HG02840 (cell line): Measurements from ENCODE around the gene PNISR.
"Not testable (repeated sequence)": the region's sequence is repeated elsewhere in the genome, so short reads cannot be mapped to it uniquely, and the experiment has no call there.

Experiments
- ATAC-seq: cut with Tn5 transposase; IDR thresholded peaks from one replicate; pipeline ENCODE4 v1.9.1; 2021; ENCODE audit warnings: mild to moderate bottlenecking, moderate library complexity, moderate number of reproducible peaks; ENCODE audit not compliant: unreplicated experiment, low FRiP score

The PNISR gene

DNA sequence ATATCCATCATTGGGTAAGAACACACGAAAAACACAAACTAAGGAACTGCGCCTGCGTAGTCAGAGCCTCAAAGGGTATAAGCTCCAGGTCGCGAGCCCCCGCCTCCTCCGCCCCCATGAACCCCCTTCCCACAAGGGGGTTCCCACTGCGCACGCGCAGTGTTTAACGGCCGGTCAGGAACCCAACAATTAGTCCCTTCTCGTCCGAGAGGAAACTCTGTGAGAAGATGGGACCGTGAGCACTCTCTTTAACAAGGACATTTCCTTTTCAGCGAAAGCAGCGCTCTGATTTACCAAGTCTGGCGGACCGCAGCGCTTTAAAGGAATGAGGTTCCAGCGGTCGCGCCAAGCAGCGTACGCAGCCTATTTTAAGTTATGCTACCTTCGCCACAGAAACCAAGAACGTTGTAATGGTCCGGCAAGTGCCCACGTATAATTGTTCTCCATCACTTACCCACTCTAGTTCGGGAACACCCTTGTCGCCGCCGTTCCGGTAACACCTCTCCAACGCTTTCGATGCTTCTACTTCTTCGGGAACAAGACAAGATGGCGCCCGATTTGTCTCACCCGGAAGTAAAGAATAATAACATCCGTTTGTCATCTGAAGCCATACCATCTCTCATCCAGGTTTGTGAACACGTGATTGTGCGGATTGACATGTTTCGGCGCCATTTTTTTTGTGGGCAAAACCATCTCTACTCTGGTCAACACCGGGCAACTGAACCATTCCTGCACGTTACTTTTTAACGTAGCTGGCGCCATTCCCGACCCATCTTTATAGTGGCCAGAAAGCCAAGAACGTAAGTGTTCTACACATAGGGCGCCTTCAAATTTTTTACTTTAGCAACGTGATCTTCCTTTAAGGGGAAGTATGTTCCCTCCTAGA lies at the start of gene PNISR:
TSS of gene PNISR (minus strand) at position 548 of the 886 bp plus-strand sequence. CDS start 10,649 bp downstream, outside the sequence.
- ATAC-seq = peak; percentile 88

- no peak for ATAC-seq
Observed at GRCh38 chr6:99473730-99474129, 48.6 kb upstream of the PNISR start.

GRCh38 chr6:99471638-99472037 lies 46.5 kb upstream of the PNISR start:
- no peak for ATAC-seq

DNA sequence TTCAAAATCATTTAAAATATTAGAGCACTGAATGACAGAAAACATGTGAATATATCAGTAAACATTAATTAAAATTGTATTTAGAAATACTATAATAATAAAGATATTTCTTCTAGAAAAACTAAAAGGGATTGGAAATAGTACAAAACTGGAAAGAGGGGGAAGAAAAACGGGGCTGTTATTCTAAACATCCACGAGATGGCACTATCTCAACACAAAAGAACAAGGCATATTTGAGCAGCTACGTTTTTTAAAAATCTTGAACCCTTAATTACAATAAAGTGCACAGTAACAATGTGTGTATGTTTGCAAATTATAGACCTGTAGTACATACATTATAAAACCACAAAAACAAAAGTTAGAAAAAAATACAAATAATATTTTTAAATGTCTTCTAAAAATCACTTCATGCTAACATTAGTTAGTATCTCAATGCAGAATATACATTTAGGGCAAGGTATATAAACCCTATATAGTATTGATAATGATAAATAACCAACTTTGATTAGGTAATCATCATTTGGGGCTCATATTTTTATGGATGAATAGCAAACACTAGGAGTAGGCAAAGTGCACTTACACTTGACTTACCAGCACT lies 42.5 kb upstream of the PNISR start:
- ATAC-seq = no peak

GRCh38 chr6:99459133-99459532 lies 34.0 kb upstream of the PNISR start:
- ATAC-seq = not testable (repeated sequence)

DNA sequence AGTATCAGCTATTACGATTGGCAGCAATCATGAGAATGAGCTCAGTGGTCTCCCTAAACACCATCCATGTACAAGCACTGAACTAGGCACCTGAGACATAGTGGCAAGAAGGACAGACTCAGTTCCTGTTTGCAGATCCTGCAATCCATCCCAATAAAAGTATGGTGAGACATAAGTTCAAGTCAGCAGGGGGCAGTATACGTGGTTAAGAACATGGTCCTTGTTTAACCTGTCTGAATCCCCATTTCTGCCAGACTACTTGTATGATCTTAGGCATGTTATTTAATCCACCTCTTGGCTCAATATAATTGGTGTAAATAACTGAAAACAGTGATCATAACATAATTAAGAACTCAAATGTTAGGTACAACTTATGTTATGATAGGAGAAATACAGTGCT lies 33.2 kb upstream of the PNISR start:
- ATAC-seq = no peak

GRCh38 chr6:99446076-99446475 lies 21.0 kb upstream of the PNISR start:
- no peak for ATAC-seq

GRCh38 chr6:99434702-99435530 lies 9.8 kb upstream of the PNISR start:
- no peak for ATAC-seq

- no peak for ATAC-seq
Observed at GRCh38 chr6:99432877-99433276, 7.8 kb upstream of the PNISR start.

DNA sequence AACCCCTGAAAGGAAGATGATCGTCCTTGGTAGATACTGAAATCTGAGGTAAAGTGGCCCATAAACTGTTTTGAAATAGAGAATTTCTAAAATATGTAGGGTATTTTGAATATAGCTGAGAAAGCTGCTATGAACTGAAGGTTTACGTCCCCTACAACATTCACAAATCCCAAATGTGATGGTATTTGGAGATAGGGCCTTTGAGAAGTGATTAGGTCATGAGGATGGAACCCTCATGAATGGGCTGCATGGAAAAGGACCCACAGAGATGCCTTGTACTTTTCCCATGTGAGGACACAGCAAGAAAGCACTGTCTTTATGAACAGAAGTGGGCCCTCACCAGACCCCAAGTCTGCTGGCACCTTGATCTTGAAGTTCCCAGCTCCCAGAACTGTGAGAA lies 6.8 kb upstream of the PNISR start:
- no peak for ATAC-seq

GRCh38 chr6:99427988-99428387 lies 2.9 kb upstream of the PNISR start:
- no peak for ATAC-seq

- ATAC-seq = no peak
Observed at GRCh38 chr6:99426451-99426757, 1.3 kb upstream of the PNISR start.

DNA sequence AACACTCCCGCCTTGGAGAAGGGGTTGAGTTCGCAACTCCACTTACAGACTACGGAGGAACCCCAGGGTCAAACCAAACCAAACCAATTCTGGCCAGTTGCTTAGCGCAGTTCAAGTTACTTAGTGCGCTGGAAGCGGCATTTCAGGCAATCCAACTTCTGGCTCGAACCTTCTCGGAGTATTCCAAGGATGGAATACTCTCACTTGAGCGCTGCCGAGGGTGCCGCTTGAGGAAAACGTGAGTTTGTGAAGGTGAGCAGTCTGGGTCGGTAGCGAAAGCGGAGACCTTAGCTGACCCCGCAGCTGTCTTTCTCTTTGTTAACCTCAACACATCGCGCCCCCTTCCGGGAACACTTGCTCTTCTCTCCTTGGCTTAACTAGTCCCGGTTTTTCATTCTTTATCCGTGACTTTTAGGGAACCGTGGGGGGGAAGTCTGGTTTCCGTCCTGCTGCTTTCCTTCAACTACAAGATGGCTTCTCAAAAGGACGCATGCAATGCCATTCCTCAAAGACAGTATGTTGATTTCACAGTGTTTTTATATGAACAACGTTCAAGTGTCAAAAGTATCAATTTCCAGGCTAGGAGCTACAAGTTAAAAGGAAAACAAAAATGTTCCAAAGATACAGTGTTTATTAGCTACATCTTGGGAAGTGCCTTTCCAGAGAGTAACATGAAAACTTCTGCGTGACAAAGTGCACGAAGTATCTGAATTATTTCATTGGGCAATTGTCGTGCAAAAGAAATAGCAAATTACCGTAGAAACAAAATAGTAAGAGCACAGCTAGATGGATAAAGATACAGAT lies 741 bp upstream of the PNISR start:
- peak; percentile 51 for ATAC-seq

- ATAC-seq = no peak
Observed at GRCh38 chr6:99424022-99424421, 1.1 kb downstream of the PNISR start.

- ATAC-seq = no peak
Observed at GRCh38 chr6:99422912-99423311, 2.2 kb downstream of the PNISR start.

DNA sequence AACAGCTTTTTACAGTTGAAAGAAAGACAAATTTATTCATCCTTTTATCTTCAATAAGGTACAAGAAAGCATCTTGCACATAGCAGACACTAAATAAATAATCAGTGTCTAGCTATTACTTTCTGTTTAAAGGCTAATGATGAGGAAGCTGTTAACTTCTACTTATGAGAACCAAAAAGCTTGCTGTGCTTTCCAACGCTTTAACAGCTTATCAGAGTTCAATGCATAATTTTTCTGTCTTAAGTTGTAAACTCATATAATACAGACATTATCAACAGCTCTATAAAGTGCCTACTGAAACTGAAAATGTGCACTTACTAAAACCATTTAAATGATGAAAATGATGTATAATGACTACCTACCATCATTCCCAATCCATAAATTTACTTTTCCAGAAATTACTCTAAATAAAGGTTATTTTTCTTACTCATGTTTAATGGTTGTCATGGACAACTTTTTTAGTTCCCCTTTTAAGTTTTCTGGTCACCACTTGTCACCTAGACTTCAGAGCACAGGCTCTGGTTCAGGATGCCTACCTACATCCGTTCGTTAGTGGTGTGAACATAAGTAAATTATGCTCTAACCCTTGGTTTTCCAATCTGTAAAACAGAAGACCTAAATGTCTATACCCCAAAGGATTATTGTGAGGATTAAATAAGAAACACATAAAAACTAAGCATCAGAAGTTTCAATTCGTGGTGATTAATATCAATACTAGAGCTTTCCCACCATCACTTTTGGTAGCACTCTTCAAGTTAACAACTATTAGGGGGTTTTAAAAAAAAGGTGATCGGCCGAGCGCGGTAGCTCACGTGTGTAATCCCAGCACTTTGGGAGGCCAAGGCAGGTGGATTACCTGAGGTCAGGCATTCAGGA lies 8.0 kb downstream of the PNISR start:
- ATAC-seq = peak; percentile 76

DNA sequence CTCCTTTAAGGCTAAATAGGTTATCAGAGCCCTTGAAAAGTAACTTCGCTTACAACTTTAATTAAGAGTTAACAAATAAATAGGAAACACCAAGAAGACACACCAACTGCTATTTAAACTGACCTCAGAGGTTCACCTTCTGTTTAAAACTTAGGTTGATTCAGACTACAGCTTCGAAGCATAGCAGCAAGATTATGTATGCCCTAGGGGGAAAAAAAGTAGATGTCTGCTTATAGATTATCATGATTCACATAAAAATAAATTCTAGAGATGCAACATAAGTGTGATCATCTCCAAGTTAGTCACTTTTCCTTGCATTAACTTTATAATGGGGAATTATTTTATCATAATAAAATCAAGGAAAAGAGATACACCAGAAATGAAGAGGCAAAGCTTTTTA lies 8.9 kb downstream of the PNISR start:
- ATAC-seq = no peak

DNA sequence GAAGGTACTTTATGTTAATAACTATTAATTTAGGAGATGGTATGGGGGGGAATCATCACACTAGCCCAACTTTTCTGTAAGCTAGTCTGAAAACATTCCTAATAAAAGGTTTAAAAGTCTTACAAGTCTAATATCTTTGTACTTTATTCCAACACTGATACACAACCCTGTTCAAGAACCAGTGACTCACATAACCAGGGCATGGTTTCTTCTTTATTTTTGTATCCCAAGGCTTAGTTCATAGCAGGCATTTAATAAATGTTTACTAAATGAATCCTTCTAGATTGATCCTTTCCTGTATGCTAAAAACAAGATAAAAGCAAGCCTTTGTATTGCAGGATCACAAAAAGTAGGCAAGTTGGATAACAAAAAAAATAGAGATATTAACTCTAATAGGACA lies 9.7 kb downstream of the PNISR start:
- ATAC-seq = no peak

DNA sequence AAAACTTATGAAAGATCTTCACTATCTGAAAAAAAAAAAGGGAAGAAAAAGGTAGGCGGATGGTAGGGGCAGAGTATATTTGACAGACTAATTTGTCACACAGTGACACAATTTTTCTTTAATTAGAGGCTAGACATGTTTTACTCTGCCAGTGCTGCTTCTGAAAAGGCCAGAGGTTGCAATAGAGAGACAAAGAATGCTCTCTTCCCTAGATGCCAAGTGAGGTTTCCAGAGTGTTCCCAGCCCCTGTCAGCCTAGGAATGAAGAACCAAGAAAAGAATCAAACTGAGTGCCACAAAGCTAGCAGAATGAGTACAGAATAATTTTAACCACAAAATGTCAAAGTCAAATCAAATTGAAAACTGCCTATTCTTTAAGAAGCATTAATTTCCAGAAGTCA lies 13.0 kb downstream of the PNISR start:
- ATAC-seq = no peak

DNA sequence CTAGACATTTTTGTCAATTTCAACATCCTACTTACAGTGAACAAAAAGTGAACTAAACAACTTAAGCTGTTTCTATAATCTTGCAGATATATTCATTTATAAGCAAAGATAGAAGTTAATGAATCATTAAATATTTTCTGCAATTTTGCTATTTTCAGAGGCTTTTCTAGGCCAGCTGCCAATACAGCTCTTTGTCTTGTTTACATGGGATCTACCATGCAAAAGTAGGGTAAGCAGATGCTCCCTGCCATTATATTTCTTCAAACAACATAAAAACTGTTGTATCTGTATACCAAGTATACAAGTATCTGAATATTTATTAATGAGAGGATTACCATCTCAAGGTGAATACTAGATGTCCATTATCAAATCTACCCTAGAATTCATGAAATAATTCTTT lies 15.4 kb downstream of the PNISR start:
- ATAC-seq = no peak
